Mucosa of stomach (tissue), 1 donor: ENCODE results near the gene TMEM271.

Source experiments
- H3K27me3 ChIP-seq: one replicate; pipeline ENCODE4 v1.7.0; 2013; ENCODE audit warnings: mild to moderate bottlenecking, low read length; ENCODE audit not compliant: control insufficient read depth, insufficient read depth
- H3K36me3 ChIP-seq: one replicate; pipeline ENCODE4 v1.7.0; 2013; ENCODE audit warnings: low read length; ENCODE audit not compliant: control insufficient read depth, insufficient read depth
- H3K4me1 ChIP-seq: one replicate; pipeline ENCODE4 v1.7.0; 2013; ENCODE audit warnings: mild to moderate bottlenecking, low read length; ENCODE audit not compliant: control insufficient read depth, insufficient read depth
- H3K4me3 ChIP-seq: one replicate; pipeline ENCODE4 v1.7.0; 2013; ENCODE audit warnings: low read length
- H3K9ac ChIP-seq: one replicate; pipeline ENCODE4 v1.7.0; 2013; ENCODE audit warnings: mild to moderate bottlenecking, low read length, moderate library complexity
- H3K9me3 ChIP-seq: one replicate; pipeline ENCODE4 v1.7.0; 2013; ENCODE audit warnings: mild to moderate bottlenecking, low read length, moderate library complexity; ENCODE audit not compliant: control insufficient read depth
- donor health status: Pancreatic carcinoma.

Gene TMEM271

GRCh38 chr4:531076-531475 is 45.0 kb downstream of the TMEM271 start:
- H3K4me3 ChIP-seq = no peak overlapping the region
- H3K4me1 ChIP-seq = no peaks in the 10 kb centered on the region
- no peaks in the 10 kb centered on the region for H3K27me3 ChIP-seq
- no peak overlapping the region for H3K9ac ChIP-seq
- peaks cover 10% of the 10 kb centered on the region for H3K36me3 ChIP-seq
- no peaks in the 10 kb centered on the region for H3K9me3 ChIP-seq

- H3K4me1 ChIP-seq = no peaks in the 10 kb centered on the region
- H3K9me3 ChIP-seq = no peaks in the 10 kb centered on the region
- no peaks in the 10 kb centered on the region for H3K27me3 ChIP-seq
- H3K9ac ChIP-seq = no peak overlapping the region
- H3K36me3 ChIP-seq = peaks cover 10% of the 10 kb centered on the region
- no peak overlapping the region for H3K4me3 ChIP-seq
These were observed 45.9 kb downstream of the TMEM271 start for GRCh38 chr4:530017-530781.

GRCh38 chr4:529563-529962 is 46.5 kb downstream of the TMEM271 start:
- no peaks in the 10 kb centered on the region for H3K9me3 ChIP-seq
- H3K27me3 ChIP-seq = no peaks in the 10 kb centered on the region
- H3K4me3 ChIP-seq = no peak overlapping the region
- H3K36me3 ChIP-seq = peaks cover 10% of the 10 kb centered on the region
- H3K4me1 ChIP-seq = no peaks in the 10 kb centered on the region
- no peak overlapping the region for H3K9ac ChIP-seq

DNA sequence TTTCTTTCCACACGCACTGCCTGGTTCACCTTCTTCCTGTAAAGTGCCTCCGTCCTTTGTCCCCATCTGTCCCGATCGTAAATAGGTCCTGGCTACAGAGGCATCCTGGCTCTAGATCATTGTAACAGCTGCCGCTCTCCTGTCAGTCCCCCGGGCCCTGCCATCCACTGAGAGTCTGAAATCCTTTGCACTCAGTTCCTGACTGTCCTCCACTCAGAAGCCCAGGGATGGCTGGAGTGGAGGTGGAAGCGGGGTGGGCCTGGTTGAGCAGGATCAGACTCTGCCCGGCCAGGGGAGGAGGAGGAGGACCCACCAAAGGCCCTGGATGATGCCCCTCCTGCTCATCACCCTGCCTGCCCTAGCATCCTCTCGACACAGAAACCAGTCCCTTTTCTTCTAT is 47.3 kb downstream of the TMEM271 start:
- Histone ChIP-seq H3K9ac (no peak overlapping the region), H3K4me1 (no peaks in the 10 kb centered on the region), H3K27me3 (no peaks in the 10 kb centered on the region), H3K9me3 (no peaks in the 10 kb centered on the region), H3K36me3 (peaks cover 10% of the 10 kb centered on the region), H3K4me3 (no peak overlapping the region)

DNA sequence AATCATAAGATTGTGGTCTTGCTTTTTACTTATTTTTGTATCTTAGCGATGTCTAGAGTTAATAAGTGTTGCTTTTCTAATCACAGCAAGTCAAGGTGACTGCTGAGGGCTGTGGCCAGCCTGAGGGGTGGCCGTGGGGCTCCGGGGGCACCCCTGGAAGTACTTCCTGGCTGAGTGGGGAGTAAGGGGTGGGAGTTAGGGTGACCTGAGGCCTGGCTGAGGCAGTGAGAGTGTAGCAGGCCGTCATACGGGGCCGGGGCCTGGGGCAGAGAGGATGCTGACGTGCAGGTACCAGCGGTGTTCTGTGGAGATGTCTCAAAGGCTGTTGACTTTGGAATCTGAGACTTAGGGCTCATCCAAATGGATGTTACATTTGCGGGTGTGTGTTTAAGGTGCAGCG is 47.8 kb downstream of the TMEM271 start:
- no peaks in the 10 kb centered on the region for H3K27me3 ChIP-seq
- no peaks in the 10 kb centered on the region for H3K9me3 ChIP-seq
- H3K4me3 ChIP-seq = no peak overlapping the region
- H3K36me3 ChIP-seq = peaks cover 10% of the 10 kb centered on the region
- H3K4me1 ChIP-seq = no peaks in the 10 kb centered on the region
- no peak overlapping the region for H3K9ac ChIP-seq

DNA sequence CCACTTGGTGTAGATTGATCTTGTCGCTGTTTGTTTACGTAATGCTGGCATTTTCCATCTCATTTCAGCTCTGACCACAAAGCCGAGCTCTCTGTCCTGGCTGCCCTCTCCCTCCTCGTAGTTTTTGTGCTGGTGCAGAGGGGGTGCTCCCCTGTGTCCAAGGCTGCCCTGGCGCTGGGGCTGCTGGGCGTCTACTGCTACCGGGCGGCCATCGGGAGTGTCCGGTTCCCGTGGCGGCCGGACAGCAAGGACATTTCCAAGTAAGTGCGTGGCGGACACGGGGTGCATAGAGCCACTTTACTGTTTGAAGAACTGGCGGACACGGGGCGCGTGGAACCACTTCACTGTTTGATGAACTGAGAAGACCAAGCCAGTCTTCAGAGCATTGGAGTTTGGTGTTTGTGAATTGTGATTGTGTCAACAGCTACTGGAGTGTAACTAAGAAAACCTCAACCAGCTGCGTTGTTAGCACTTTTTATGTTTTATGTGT is 49.1 kb downstream of the TMEM271 start:
- H3K36me3 ChIP-seq = peaks cover 6% of the 10 kb centered on the region
- no peaks in the 10 kb centered on the region for H3K4me1 ChIP-seq
- no peak overlapping the region for H3K9ac ChIP-seq
- H3K9me3 ChIP-seq = no peaks in the 10 kb centered on the region
- H3K27me3 ChIP-seq = no peaks in the 10 kb centered on the region
- H3K4me3 ChIP-seq = no peak overlapping the region

DNA sequence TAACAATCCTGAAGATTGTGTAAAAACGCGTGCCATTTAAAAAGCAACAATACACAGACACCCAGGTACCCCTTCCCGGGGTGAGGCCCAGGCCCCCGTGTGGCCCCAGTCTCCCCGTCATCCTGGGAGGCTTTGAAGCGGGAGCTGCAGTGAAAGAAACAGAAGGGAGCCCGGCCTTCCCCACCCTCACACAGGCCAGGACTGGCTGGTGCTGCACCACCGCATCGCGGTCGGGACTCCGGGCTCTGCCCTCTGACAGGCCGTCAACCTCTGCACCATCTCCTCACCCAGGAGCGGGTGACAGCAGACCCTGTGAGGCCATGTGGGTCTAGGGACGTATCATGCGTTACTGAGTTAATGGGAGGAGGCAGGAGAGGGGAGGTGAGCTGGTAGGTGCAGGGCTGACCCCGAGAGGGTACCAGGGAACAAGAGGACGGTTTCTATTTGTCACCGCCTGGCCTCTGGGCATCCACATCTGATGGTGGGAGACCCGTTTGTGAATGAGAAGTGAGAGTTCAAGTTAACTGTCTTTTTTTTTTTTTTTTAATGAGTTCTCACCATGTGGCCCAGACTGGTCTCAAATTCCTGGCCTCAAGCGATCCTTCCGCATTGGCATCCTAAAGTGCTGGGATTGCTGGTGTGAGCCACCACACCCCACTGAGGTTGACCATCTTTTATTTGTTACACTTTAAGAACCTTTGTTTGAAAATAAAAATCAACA is 49.7 kb downstream of the TMEM271 start:
- Histone ChIP-seq H3K4me3 (no peak overlapping the region), H3K4me1 (no peaks in the 10 kb centered on the region)

DNA sequence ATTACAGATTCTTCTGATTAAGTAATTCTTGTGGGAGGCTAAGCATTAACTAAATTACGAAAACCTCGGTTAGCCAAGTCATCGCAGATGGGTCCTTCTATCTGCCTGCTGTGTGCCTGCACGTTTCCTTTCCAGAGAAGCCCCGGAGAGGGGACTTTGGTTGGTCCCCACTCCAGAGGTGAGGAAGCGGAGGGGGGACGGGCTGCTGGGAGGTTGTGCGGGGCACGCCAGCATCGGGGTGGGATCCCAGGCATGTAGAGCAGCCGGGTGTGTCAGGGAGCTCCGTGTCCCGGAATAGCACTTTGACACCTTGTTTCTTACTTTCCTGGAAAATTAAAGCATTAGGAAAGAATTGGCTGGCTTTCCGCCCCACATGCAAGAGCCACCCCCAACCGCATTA is 50.4 kb downstream of the TMEM271 start:
- no peaks in the 10 kb centered on the region for H3K4me1 ChIP-seq
- no peaks in the 10 kb centered on the region for H3K27me3 ChIP-seq
- H3K9ac ChIP-seq = no peak overlapping the region
- no peak overlapping the region for H3K4me3 ChIP-seq
- H3K9me3 ChIP-seq = no peaks in the 10 kb centered on the region
- peaks cover 6% of the 10 kb centered on the region for H3K36me3 ChIP-seq

More for the DNA sequence above, 49.7 kb downstream of the TMEM271 start:
- H3K9me3 ChIP-seq = no peaks in the 10 kb centered on the region
- H3K36me3 ChIP-seq = peaks cover 6% of the 10 kb centered on the region
- no peaks in the 10 kb centered on the region for H3K27me3 ChIP-seq
- no peak overlapping the region for H3K9ac ChIP-seq

DNA sequence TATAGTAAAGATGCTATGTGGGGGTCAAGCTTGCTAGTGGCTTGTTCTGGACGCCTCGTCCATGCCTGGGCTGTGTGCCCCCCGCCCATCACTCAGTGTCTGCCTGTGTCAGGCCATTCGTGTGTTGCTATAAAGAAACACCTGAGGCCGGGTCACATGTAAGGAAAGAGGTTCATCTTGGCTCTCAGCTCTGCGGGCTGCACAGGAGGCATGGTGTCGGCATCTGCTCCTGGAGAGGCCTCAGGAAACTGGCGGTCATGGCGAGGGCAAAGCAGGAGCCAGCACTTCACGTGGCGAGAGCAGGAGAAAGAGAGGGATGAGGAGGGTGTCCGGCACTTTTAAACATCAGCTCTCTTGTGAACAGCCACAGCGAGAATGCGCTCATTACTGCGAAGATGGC is 51.9 kb downstream of the TMEM271 start:
- H3K4me3 ChIP-seq = no peak overlapping the region
- H3K27me3 ChIP-seq = no peaks in the 10 kb centered on the region
- H3K9ac ChIP-seq = no peak overlapping the region

More for the DNA sequence above, 51.9 kb downstream of the TMEM271 start:
- Histone ChIP-seq H3K4me1 (no peaks in the 10 kb centered on the region), H3K36me3 (peaks cover 6% of the 10 kb centered on the region), H3K9me3 (no peaks in the 10 kb centered on the region)
